SK-N-SH (cell line): Measurements from ENCODE around the gene GORASP1.

Source experiments
- CHD2 ChIP-seq: fragments of 150-350 bp; IDR thresholded peaks from 2 replicates; pipeline ENCODE4 v1.6.1; 2018; ENCODE audit warnings: low read length; ENCODE audit not compliant: partially characterized antibody
- FOXM1 ChIP-seq: IDR thresholded peaks from 2 replicates; pipeline ENCODE4 v1.4.0; 2012; ENCODE audit warnings: low read depth, mild to moderate bottlenecking
- MAX ChIP-seq: IDR thresholded peaks from 2 replicates; pipeline ENCODE4 v1.4.0; 2012; ENCODE audit warnings: low read depth
- PBX3 ChIP-seq: IDR thresholded peaks from 2 replicates; pipeline ENCODE4; 2012
- TF ChIP-seq, protein P1 (sequence below): fragments of 200-600 bp; sonication (generic); IDR thresholded peaks from 2 replicates; pipeline ENCODE4 v1.6.1; 2017; ENCODE audit warnings: antibody characterized with exemption, mild to moderate bottlenecking, moderate library complexity
- TF ChIP-seq, protein P2 (sequence below): fragments of 150-350 bp; IDR thresholded peaks from 2 replicates; pipeline ENCODE4 v1.6.1; 2017; ENCODE audit warnings: antibody characterized with exemption, low read length, low read depth, borderline replicate concordance

- TF ChIP-seq MAX (no peak), FOXM1 (no peak), CHD2 (no peak), PBX3 (no peak)
- TF ChIP-seq, protein P1, sequence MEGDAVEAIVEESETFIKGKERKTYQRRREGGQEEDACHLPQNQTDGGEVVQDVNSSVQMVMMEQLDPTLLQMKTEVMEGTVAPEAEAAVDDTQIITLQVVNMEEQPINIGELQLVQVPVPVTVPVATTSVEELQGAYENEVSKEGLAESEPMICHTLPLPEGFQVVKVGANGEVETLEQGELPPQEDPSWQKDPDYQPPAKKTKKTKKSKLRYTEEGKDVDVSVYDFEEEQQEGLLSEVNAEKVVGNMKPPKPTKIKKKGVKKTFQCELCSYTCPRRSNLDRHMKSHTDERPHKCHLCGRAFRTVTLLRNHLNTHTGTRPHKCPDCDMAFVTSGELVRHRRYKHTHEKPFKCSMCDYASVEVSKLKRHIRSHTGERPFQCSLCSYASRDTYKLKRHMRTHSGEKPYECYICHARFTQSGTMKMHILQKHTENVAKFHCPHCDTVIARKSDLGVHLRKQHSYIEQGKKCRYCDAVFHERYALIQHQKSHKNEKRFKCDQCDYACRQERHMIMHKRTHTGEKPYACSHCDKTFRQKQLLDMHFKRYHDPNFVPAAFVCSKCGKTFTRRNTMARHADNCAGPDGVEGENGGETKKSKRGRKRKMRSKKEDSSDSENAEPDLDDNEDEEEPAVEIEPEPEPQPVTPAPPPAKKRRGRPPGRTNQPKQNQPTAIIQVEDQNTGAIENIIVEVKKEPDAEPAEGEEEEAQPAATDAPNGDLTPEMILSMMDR = no peak
- TF ChIP-seq, protein P2, sequence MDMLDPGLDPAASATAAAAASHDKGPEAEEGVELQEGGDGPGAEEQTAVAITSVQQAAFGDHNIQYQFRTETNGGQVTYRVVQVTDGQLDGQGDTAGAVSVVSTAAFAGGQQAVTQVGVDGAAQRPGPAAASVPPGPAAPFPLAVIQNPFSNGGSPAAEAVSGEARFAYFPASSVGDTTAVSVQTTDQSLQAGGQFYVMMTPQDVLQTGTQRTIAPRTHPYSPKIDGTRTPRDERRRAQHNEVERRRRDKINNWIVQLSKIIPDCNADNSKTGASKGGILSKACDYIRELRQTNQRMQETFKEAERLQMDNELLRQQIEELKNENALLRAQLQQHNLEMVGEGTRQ = no peak
Measured at GRCh38 chr3:39143051-39143885, 35.8 kb upstream of the GORASP1 start.
